Measurements from ENCODE around the gene TEAD1. TPM values are rescaled to one million over a fixed set of nuclear protein-coding genes. Genes with fewer than 3 reads are reported as not detected.

TEAD1 gene
- total RNA-seq, 1 donor from 2014 or later: 17.6 TPM

GRCh38 chr11:12862696-12863469, 188.7 kb downstream of the TEAD1 start:
- DNase-seq (ENCODE audit: low read depth): no peak
- TF ChIP-seq CTCF (IDR thresholded peaks at IDR 0.05; ENCODE audit: insufficient read depth, low read length, severe bottlenecking): no peak
- FAIRE-seq: no peak
- H3K4me3 ChIP-seq (ENCODE audit: low read depth, low read length): no peak overlapping the region
- H3K36me3 ChIP-seq (ENCODE audit: control insufficient read depth, insufficient read depth, low read length): no peaks in the 10 kb centered on the region
- no peaks in the 10 kb centered on the region for H3K27me3 ChIP-seq (ENCODE audit: control insufficient read depth, insufficient read depth, low read length)

- DNase-seq (ENCODE audit: low read depth): no peak
- H3K27me3 ChIP-seq (ENCODE audit: control insufficient read depth, insufficient read depth, low read length): no peaks in the 10 kb centered on the region
- no peaks in the 10 kb centered on the region for H3K36me3 ChIP-seq (ENCODE audit: control insufficient read depth, insufficient read depth, low read length)
- no peak for FAIRE-seq
- no peak for TF ChIP-seq CTCF (IDR thresholded peaks at IDR 0.05; ENCODE audit: insufficient read depth, low read length, severe bottlenecking)
- no peak overlapping the region for H3K4me3 ChIP-seq (ENCODE audit: low read depth, low read length)
Observed at GRCh38 chr11:12863605-12864121, 189.4 kb downstream of the TEAD1 start.

GRCh38 chr11:12864316-12865156, 190.3 kb downstream of the TEAD1 start:
- TF ChIP-seq CTCF (IDR thresholded peaks at IDR 0.05; ENCODE audit: insufficient read depth, low read length, severe bottlenecking): no peak
- Histone ChIP-seq H3K4me3 (ENCODE audit: low read depth, low read length) (no peak overlapping the region), H3K27me3 (ENCODE audit: control insufficient read depth, insufficient read depth, low read length) (no peaks in the 10 kb centered on the region), H3K36me3 (ENCODE audit: control insufficient read depth, insufficient read depth, low read length) (no peaks in the 10 kb centered on the region)
- DNase-seq (ENCODE audit: low read depth) (peak; percentile 87), FAIRE-seq (no peak)

- no peak for TF ChIP-seq CTCF (IDR thresholded peaks at IDR 0.05; ENCODE audit: insufficient read depth, low read length, severe bottlenecking)
- Histone ChIP-seq H3K4me3 (ENCODE audit: low read depth, low read length) (no peak overlapping the region), H3K36me3 (ENCODE audit: control insufficient read depth, insufficient read depth, low read length) (no peaks in the 10 kb centered on the region), H3K27me3 (ENCODE audit: control insufficient read depth, insufficient read depth, low read length) (no peaks in the 10 kb centered on the region)
- no peak for FAIRE-seq
- DNase-seq (ENCODE audit: low read depth): no peak
Observed at GRCh38 chr11:12865863-12866595, 191.8 kb downstream of the TEAD1 start.

GRCh38 chr11:12867531-12867930, 193.3 kb downstream of the TEAD1 start:
- no peak overlapping the region for H3K4me3 ChIP-seq (ENCODE audit: low read depth, low read length)
- DNase-seq (ENCODE audit: low read depth) (no peak), FAIRE-seq (peak; percentile 58)
- no peak for TF ChIP-seq CTCF (IDR thresholded peaks at IDR 0.05; ENCODE audit: insufficient read depth, low read length, severe bottlenecking)
- H3K36me3 ChIP-seq (ENCODE audit: control insufficient read depth, insufficient read depth, low read length): no peaks in the 10 kb centered on the region
- H3K27me3 ChIP-seq (ENCODE audit: control insufficient read depth, insufficient read depth, low read length): no peaks in the 10 kb centered on the region

All from bronchial epithelial cell (primary cell).